Bone marrow (tissue), 2 donors: ENCODE results near the gene CROCC2.

Experiments used
- DNase-seq, 2 donors: peaks; one replicate each; lab custom pipeline; 2025; lab: John Stamatoyannopoulos, UW

The CROCC2 gene

DNA sequence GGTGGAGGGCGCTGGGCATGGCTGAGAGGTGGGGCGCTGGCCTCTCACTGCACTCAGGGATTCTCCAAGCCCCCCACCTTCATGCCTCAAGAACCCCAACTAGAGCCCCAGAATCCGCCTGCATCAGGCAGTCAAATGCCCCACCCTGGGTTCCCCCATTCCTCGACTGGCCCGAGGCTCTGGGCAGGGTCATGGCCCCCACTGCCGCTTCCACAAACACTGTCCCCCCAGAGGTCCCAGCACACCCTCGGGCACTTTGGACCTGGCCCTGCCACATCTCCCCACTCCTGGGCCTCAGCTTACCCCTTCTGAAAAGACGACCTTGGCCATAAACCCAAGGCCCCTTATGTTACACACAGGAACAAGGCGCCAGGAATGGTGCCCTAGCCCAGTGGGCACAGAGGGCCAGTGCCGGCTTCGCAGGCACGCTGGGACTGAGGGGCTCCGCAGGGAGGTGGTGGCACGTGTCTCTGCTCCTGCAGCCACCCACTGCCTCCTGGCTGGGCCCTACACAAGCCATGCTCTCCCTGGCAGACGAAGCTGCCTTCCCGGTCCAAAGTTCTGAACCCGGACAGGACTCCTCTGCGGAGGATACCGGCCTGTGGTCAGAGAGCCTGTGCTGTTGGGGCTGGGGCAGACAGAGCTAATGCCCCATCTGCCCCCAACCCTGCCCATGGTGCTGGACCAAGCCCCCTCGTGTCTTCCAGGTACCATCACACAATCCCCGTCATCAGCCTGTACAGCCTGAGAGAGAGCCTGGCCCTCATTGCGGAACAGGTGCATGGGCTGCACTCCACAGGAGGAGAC, 30.7 kb upstream of the CROCC2 start:
- DNase-seq, result no peak

DNA sequence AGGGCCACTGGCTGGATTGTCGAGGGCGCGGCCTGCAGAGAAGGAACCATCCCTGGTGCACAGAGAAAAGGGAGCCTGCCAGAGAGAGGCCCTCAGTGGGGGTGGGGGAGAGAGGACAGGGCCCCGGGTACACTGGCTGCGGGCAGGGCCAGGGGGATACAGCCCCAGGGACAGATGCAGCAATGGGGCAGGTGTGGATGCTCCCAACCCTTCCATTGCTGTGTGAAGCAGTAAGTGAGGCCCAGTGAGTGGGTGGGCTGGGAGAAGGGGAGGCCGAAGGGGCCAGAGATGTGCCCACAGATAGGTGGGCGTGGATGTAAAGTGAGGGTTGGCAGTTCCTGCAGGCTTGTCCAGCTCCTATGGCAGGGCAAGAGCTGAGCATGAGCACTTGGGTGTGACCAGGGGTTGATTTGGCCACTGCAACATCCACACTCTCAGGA, 30.1 kb upstream of the CROCC2 start:
- no peak for DNase-seq

DNA sequence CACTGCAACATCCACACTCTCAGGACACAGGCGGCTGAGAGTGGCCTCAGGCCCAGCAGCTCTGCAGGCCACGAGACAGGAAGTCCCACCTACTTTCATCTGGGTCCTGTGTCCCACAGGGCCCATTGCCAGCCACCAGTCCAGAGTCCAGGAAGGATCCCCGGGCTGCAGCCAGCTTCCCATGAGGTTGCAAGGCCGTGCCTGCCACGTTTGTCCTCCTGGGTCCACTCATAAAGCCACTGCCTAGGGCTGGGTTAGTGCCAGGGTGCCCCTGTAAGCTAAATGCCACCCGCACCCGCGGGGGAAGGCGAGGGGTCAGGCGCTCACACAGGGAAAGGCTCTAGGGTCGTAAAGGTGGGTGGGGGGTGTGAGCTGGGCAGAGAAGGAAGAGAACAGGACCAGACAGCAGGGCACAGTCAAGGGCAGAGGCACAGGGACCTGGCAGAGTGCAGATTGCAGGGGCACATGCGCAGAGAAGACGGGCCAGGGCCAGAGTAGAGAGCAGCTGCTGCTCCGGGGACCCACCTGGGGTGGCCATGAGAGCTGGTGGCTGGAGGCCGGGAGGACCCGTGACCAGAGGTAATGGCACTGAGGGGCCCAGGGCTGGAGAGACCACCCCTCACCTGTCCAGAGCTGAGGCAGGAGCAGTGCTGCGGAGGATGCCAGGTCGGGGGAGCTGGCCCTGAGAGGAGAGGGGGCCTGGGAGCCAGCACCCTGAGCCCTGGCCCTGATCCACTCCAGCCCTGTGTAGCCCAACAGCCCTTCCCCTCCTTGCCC, 29.5 kb upstream of the CROCC2 start:
- DNase-seq, result no peak

DNA sequence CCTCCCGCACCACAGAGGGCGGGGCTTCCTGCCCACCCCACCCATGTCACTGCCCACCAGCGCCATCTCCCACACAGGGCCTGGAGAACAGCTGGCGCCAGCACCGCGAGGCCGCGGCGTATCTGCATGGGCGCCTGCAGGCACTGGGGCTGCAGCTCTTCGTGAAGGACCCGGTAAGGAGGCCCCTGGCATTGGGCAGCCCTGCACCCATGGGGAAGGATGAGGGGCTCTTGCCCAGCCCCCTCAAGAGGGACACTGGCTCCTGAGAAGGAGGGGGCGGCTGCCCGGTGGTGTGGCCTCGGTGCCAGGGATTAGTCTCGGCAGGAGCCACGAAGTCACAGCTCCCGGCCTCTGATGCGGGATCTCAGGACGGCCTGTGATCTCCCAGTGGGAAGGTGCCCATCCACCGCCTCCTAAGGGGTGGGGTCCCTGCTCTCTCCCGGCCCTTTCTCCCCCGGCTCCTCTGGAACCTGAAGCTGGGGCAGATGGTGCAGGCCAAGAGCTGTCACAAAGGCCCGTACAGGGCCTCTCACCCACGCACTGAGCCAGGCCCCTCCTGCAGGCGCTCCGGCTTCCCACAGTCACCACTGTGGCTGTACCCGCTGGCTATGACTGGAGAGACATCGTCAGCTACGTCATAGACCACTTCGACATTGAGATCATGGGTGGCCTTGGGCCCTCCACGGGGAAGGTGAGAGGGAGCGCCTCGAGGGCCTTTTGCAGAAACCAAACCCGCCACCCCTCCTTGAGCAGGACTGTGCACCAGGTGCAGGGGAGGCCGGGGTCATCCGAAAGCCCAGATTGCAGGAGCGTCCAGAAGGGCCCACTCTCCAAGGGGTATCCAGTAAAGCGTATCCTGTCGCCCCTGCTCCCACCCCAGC, 28.4 kb upstream of the CROCC2 start:
- DNase-seq, result no peak

DNA sequence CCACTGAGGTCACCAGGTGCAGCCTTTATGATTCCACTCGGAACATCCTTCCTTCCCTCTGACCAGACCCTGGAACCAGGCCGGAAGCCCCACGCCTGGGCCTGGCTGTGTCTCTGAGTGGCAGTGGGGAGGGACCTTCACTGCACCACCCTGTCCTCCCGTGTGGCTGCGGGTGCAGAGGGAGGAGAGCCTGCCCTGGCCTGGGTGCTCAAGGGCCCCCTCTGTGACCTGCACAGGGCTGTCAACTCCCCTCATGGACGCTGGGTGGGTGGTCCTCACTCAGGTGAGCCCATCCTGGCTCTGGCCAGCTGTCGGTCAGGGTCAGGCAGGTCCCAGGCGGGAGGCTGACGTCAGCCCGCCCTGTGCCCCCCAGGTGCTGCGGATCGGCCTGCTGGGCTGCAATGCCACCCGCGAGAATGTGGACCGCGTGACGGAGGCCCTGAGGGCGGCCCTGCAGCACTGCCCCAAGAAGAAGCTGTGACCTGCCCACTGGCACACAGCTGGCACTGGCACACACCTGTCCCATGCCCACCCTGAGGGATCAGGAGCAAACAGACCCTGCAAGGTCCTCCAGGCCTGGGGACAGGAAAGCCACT, 27.7 kb upstream of the CROCC2 start:
- DNase-seq, result no peak

DNA sequence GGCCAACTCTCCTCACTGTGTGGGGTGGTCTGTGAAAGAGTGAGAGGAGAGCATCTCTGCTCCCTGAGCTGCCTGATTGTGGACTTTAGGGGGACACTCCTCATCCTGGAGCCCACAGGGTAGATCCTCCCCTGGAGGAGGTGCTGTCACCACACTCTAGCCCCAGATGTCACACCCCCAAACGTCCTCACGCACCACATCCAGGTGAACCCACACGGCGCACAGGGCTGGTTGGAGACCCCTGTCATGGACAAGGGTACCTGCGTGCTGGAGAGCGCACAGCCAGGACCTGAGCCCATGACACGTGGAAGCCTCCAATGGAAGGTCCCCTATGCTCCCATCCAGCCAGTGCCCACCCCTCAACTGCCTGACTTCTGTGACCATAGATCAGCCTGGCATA, 27.0 kb upstream of the CROCC2 start:
- no peak for DNase-seq

DNA sequence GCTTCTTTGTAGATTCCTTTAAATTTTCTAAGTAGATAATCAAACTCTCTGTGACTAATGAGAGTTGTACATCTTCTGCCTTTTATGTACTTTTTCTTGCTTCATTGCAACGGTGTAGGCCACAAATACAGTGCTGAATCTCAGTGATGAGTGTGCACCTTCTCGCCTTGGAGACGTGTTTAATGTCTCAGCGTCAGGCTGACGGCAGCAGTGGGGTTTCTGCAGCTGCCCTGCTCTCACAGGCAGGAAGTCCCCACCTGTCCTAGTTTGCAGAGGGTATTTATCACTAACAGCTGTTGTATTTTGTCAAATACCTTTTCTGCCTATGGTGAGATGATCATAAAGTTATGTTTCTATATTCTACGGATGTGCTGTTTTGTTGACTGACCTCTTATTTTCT, 24.2 kb upstream of the CROCC2 start:
- DNase-seq, result no peak

DNA sequence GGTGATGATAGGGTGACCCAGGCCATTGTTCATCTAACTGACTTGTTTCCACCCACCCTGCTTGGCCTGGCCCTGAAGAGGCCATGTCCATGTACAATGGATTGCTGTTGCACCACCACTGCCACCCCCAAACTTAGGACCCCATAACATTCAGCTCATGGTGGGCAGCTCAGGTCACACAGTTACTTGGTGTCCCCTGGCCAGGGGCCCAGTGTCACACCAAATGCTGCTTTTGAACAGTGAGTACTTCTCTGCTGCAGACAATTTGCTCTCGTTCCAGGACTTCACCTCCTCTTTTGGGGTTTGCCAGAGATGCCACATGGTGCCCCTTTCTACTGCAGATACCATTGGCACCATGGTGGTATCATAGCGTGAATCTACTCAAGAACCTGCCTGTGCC, 21.9 kb upstream of the CROCC2 start:
- no peak for DNase-seq

DNA sequence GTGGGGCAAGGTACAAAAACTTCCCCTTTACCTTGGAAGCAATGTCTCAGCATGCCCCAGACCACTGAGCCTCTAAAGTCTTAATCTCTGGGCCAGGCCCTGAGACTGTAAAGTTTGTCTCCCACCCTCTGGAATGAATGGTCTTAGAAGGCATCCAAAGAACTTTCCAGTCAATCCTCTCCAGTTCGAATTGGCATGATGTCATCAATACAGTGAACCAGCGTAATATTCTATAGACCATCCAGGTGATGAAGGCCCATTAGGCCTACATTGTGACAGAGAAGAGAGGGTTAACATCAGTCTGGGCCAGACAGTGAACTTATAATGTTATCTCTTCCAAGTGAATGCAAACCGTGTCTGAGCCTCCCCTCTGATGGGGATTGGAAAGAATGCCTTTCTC, 21.4 kb upstream of the CROCC2 start:
- DNase-seq, result no peak

DNA sequence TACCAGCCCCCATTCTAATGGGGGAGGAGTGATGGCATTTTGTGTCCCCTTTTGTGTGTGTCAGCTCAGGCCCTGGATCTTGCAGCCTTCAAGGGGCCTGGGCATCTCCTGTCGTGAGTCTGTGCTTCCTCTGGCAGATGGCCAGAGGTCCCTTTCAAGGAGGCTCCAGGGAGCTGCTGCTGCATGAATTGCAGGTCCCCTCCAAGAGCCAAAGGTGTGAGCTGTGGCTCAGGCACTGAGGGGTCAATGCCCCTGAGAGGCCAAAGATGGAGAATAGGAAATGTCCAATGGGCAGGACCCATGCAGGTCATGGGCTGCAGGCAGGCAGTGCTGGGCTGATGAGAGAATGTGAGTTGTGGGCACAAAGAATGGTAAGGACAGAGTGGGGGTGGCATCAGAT, 20.6 kb upstream of the CROCC2 start:
- no peak for DNase-seq

DNA sequence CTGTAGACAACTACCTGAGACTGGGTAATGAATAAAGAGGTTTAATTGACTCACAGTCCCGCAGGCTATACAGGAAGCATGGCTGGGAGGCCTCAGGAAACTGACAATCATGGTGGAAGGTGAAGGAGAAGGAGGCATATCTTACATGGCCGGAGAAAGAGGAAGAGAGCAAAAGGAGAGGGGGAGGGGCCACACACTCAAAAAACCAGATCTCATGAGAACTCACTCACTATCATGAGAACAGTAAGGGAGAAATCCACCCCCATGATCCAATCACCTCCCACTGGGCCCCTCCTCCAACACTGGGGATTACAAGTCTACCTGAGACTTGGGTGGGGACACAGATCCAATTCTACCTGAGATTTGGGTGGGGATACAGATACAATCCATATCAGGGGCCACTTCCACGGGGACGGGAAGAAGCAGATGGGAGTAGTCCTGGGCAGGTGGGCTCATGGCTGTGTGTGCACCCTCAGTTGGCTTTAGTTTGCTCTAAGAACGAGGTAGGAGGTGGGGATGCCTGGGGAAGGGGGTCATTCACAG, 20.0 kb upstream of the CROCC2 start:
- DNase-seq, result peak in 1 of 2 donors; percentile 49

DNA sequence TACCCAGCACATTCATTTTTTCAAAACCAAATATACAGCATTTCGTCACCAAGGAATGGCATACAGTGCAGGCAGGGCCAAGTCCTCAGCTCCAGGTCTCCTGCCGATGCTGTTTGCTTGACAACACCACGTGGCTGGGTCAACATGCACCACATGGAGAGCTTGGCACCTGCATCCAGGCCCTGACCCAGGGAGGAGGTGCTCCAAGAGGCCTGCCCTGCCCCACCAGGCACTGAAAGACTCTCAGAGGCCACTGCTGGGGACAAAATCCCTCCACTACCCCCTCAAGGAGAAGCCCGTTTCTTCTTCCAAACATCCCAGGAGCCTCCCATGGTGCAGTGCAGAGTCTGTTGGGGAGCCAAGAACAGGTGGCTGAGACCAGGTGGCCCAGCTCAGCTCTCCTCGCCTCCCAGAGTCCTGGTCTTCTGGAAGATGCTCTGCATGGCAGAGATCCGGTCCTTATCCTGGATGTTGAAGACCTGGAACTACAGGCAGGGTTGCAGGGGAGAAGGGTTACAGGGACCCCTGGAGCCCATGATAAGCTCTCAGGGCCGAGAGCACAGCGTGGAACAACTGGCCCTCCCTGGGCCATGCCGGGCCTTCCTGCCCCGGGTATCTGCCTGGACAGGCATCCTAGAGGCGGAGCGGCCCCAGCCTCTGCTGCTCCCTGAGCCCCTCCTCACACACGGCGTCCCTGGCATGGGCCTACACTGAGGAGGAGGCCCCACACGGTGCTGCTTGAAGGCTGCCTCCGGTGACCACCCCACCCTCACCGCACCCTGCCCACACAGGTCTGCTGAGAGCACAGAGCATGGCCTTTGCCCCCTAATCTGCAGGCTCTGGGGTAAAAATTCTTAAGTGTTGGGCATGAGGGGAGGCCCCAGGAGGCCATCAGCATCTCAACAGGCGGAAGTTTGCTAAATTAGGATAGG, 19.2 kb upstream of the CROCC2 start:
- DNase-seq, result no peak

DNA sequence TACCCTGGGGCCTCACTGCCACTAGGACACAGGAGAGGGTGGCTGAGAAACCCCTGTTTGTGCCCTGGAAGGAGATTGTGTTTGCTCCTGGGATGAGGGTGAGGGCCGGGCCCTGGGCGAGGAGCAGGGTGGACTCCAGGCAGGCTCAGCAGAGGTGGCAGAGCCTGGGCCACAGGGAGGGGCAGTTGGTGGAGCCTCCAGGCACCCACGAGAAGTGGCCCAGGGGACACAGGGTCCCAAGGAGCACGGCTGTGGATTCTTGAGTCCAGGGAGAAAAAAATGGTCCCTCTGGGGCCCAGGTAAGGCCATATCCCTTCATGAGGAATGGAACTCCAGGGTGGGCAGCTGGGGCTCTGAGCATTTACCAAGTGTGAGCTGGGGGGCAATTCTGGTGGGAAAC, 18.5 kb upstream of the CROCC2 start:
- DNase-seq, result no peak

DNA sequence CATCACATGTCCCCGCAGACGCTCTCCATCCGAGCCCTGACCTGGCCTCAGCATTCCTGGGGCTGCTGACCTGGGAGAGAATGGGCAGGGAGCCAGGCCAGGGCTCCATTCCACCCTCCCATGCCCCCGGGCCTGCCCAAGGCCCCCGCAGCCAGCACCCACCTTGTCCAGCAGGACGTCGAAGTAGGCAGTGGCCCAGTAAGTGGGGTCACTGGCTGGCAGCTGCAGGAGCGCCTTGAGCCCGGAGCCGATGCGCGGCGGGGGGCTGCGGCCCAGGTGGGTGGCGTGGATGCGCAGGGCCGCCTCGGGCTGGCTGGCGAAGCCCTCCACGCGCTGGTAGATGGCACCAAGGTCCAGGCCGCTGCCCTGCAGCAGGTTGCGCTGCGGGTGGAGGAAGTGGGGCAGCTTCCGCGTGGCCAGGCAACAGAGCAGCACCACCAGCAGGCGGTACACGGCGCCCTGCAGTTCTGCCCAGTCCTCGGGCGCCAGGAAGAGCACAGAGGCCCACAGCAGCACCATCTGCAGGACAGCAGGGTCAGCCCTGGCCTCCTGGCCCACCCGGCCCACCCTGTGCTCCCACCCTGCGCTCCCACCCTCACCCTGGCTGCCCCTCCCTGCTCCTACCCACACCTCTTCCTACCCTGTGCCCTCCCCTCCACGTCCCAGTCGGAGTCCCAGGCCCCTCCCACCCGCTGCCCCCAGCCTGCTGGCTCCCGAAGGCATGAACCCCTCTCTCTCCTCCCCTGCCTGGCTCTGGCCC, 17.8 kb upstream of the CROCC2 start:
- DNase-seq, result no peak

DNA sequence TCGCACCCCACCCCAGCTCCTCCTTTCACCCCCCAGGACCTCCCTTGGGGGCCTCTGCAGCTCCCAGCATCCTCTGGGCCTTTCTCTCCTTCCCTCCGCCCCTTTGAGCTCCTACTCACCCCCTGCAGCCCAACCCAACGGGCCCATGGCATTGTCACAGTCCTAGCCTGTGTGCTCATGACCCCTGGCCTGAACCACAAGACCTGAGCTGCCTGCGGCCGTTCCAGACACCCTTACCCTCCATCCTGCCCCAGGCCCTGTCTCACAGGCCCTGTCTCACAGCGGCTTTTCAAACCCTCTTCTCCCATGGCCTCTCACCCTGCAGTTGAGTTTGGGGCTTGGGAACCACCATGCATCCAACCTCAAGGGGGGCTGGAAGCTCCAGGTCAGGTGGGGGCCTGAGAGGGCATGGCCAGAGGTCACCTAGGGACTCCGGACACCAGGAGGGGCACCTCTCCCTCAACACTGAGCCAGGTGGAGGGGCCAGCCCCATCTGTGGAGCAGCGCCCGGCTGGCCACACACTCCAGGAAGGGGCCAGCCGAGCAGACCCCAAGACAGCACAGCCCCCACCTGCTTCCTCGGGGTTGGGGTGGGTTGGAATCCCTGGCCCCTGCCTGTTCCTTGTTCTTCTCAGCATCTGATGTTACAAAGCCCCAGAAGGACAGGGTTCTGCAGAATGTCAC, 17.1 kb upstream of the CROCC2 start:
- DNase-seq, result no peak

DNA sequence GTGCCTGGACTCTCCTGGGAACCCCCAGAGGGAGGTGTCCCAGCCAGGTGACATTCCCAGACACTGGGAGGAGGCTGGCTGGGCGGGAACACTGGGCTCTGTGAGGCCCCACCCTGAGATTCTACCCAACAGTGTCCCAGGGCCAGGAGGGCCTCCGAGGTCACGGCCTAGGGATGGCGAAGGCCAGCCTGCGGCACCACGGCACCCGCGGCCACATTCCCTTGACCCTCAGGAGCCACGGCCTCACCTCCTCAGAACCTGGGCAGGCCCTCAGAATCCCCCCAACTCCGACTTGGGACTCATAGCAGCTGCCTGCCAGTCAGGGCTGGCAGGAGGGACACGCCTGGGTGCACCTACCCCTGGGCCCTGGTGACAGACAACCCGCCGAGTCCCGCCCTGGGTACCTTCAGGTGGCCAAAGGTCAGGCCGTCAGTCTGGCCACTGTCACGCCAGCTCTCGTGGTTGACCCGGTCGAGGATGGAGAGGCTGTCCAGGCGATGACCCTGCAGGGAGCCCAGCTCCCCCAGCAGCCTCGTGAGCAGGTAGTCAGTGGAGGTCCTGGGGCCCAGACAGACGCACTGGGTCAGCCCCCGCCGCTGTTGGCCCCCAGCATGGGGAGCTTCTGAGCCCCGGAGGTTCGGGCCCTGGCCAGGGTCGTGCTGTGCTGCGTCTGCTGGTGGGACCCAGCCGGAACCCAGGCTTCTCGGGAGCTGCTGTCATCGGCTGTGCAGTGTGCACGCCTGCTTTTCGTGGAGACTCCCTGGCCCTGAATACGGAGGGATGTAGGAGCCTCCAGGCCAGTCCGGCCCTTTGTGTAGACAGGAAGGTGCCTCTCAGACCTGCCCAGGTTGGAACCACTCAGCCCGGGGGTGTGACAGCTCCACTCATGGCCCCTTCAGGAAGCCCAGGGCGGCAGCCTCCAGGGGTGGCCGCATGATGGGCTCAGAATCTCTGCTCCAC, 16.3 kb upstream of the CROCC2 start:
- no peak for DNase-seq

DNA sequence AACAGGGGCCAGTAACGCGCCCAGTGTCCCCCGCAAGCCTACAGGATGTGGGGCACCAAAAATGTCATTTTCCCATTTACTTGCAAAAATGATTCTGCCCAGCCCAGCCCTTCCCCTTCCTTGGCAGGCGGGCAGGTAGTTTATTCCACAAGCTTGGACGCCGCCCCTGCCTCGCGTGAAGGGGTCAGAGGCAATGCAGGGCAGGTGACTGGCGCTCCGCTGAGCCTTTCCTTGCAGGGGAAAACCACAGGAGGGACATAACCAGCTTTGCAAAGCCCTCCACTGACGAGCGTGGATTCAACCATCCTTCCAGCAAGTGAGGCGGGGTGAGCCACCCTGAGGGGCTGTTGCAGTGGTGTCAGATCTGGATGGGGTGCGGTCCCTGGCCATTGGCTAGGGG, 15.4 kb upstream of the CROCC2 start:
- no peak for DNase-seq
